Measurements from ENCODE around the gene GPR132. TPM values are rescaled to one million over a fixed set of nuclear protein-coding genes. Genes with fewer than 3 reads are reported as not detected.

GPR132 gene
- total RNA-seq, 6 experiments from 2014 or later: 0.11 to 0.84 (median 0.39) TPM

- no peaks in the 10 kb centered on the region for H3K9me3 ChIP-seq
- TF ChIP-seq POLR2A (IDR thresholded peaks at IDR 0.05): no peak
- TF ChIP-seq, protein P1, sequence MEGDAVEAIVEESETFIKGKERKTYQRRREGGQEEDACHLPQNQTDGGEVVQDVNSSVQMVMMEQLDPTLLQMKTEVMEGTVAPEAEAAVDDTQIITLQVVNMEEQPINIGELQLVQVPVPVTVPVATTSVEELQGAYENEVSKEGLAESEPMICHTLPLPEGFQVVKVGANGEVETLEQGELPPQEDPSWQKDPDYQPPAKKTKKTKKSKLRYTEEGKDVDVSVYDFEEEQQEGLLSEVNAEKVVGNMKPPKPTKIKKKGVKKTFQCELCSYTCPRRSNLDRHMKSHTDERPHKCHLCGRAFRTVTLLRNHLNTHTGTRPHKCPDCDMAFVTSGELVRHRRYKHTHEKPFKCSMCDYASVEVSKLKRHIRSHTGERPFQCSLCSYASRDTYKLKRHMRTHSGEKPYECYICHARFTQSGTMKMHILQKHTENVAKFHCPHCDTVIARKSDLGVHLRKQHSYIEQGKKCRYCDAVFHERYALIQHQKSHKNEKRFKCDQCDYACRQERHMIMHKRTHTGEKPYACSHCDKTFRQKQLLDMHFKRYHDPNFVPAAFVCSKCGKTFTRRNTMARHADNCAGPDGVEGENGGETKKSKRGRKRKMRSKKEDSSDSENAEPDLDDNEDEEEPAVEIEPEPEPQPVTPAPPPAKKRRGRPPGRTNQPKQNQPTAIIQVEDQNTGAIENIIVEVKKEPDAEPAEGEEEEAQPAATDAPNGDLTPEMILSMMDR (IDR thresholded peaks at IDR 0.05): no peak
- ATAC-seq (no peak), DNase-seq (no peak)
- H3K27me3 ChIP-seq: no peaks in the 10 kb centered on the region
- intact Hi-C loops (cut with DNase I): loop anchor here in 1 of 2 donors (10.0 kb wide), 2 partner anchors 185 to 255 kb away; no protein-coding TSS in a partner anchor
- WGBS (ENCODE audit: insufficient coverage, low coverage, low lambda C conversion rate, missing lambda C conversion rate): 59% methylated on average over 6 of the region's 6 CpGs
- H3K4me1 ChIP-seq: no peaks in the 10 kb centered on the region
- H3K4me3 ChIP-seq: no peak overlapping the region
- H3K36me3 ChIP-seq: no peaks in the 10 kb centered on the region
- H3K27ac ChIP-seq: no peak overlapping the region
Measured at GRCh38 chr14:105099778-105100177, 34.5 kb upstream of the GPR132 start.

GRCh38 chr14:105098316-105098715 lies 33.1 kb upstream of the GPR132 start:
- TF ChIP-seq, protein P1 (IDR thresholded peaks at IDR 0.05): no peak
- no peak for TF ChIP-seq POLR2A (IDR thresholded peaks at IDR 0.05)
- H3K36me3 ChIP-seq: no peaks in the 10 kb centered on the region
- no peaks in the 10 kb centered on the region for H3K4me1 ChIP-seq
- no peaks in the 10 kb centered on the region for H3K27me3 ChIP-seq
- no peak overlapping the region for H3K27ac ChIP-seq
- intact Hi-C loops (cut with DNase I): loop anchor here in 1 of 2 donors (10.0 kb wide), 2 partner anchors 186 to 256 kb away; no protein-coding TSS in a partner anchor
- ATAC-seq (no peak), DNase-seq (no peak)
- no peak overlapping the region for H3K4me3 ChIP-seq
- WGBS (ENCODE audit: insufficient coverage, low coverage, low lambda C conversion rate, missing lambda C conversion rate): 81% methylated on average over 8 of the region's 8 CpGs
- no peaks in the 10 kb centered on the region for H3K9me3 ChIP-seq

- intact Hi-C loops (cut with DNase I): loop anchor here in 1 of 2 donors (10.0 kb wide), 2 partner anchors 187 to 257 kb away; no protein-coding TSS in a partner anchor
- WGBS (ENCODE audit: insufficient coverage, low coverage, low lambda C conversion rate, missing lambda C conversion rate): no CpG with 5 or more reads among the region's 7 CpGs
- ATAC-seq: no peak
Measured at GRCh38 chr14:105097794-105098127, 32.5 kb upstream of the GPR132 start.

DNA sequence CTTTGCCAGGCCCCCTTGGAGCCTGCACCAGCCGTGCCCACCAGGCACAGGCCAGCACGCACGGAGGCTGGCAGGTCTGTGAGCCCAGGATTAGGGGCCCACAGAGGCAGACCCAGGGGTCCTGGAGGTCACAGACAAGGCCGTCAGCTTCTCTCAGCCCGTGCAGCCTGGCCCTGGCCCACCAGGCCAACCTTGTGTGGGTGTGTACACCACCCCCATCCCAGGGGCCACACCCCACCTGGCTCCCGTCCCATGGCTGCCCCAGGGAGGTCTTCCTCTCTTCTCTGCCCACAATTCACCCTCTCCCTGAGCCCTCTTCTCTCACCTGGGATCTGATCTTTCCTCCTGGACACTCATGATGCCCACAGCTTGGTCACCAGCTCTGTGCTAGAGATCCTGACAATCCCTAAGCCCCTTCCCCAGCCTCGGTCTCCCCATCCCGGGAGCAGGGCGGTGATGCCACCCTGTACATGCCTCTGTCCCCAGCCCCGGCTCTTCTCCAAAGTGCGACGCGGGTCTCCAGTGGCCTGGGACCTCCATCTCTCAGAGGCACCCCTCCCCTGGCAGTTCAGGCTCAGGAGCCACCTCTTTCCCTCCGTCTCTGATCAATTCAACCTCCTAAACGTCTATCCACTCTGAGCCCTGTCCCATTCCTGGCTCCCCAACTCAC lies 31.1 kb upstream of the GPR132 start:
- intact Hi-C loops (cut with DNase I): loop anchor here in 1 of 2 donors (10.0 kb wide), 2 partner anchors 188 to 258 kb away; no protein-coding TSS in a partner anchor
- Histone ChIP-seq H3K27me3 (no peaks in the 10 kb centered on the region), H3K4me3 (no peak overlapping the region), H3K9me3 (no peaks in the 10 kb centered on the region), H3K27ac (no peak overlapping the region), H3K36me3 (no peaks in the 10 kb centered on the region), H3K4me1 (peaks cover 0 to 16% (median 7%) of the 10 kb centered on the region in 4 donors)
- WGBS (ENCODE audit: insufficient coverage, low coverage, low lambda C conversion rate, missing lambda C conversion rate): 80% methylated on average over 1 of the region's 15 CpGs
- TF ChIP-seq, protein P1 (IDR thresholded peaks at IDR 0.05): no peak
- no peak for TF ChIP-seq POLR2A (IDR thresholded peaks at IDR 0.05)
- ATAC-seq (no peak), DNase-seq (no peak)

More at GRCh38 chr14:105097794-105098127, 32.5 kb upstream of the GPR132 start:
- DNase-seq: no peak
- H3K27me3 ChIP-seq: no peaks in the 10 kb centered on the region
- no peak for TF ChIP-seq POLR2A (IDR thresholded peaks at IDR 0.05)
- TF ChIP-seq, protein P1 (IDR thresholded peaks at IDR 0.05): no peak
- no peaks in the 10 kb centered on the region for H3K36me3 ChIP-seq
- no peak overlapping the region for H3K4me3 ChIP-seq
- no peaks in the 10 kb centered on the region for H3K9me3 ChIP-seq
- peaks cover 0 to 3% (median 1%) of the 10 kb centered on the region in 4 donors for H3K4me1 ChIP-seq
- H3K27ac ChIP-seq: no peak overlapping the region
